Stimulated activated CD8-positive, alpha-beta memory T cell treated with anti-CD3 and anti-CD28 coated beads, Interleukin-2, amount 100 ng/mL, for 48 hours (primary cell): ENCODE results near the gene IRF2BPL.

Experiments used
- DNase-seq, 2 donors: peaks; one replicate each; pipeline ENCODE4 v3.0.0-alpha.2; 2020; ENCODE audit warnings: low read depth in 2 of 2

The IRF2BPL gene

GRCh38 chr14:76985540-76986230, 42.8 kb downstream of the IRF2BPL start:
- DNase-seq = no peak

DNA sequence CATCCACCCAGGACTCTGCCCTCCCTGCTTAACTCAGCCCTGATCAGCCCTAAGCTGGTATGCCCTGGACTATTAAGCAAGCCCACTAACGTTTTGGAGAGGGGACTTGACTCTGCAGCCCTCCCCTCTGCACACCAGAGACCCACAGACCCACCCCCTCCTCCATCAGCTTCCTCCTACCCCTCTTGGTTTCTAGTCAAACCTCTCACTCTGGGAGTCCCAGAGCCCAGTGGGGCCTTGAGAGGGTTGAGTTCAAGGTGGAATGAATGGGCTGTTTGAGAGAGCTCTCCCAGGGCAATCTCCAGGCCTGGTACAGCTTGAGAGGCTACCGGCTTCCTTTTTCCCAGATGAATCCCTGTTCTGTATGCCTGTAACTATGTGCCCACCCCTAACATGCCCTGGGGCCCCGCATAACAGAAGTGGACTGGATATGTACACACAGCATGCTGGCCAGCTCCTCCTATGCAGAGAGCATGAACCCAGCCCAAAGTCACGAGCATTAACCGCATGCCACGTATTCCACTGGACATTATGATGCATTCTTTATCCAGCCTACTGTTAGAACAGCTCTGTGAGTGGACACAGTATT, 43.6 kb downstream of the IRF2BPL start:
- no peak for DNase-seq

- DNase-seq = no peak
Observed at GRCh38 chr14:76984297-76984696, 44.2 kb downstream of the IRF2BPL start.

GRCh38 chr14:76981670-76982069, 46.8 kb downstream of the IRF2BPL start:
- DNase-seq = no peak

DNA sequence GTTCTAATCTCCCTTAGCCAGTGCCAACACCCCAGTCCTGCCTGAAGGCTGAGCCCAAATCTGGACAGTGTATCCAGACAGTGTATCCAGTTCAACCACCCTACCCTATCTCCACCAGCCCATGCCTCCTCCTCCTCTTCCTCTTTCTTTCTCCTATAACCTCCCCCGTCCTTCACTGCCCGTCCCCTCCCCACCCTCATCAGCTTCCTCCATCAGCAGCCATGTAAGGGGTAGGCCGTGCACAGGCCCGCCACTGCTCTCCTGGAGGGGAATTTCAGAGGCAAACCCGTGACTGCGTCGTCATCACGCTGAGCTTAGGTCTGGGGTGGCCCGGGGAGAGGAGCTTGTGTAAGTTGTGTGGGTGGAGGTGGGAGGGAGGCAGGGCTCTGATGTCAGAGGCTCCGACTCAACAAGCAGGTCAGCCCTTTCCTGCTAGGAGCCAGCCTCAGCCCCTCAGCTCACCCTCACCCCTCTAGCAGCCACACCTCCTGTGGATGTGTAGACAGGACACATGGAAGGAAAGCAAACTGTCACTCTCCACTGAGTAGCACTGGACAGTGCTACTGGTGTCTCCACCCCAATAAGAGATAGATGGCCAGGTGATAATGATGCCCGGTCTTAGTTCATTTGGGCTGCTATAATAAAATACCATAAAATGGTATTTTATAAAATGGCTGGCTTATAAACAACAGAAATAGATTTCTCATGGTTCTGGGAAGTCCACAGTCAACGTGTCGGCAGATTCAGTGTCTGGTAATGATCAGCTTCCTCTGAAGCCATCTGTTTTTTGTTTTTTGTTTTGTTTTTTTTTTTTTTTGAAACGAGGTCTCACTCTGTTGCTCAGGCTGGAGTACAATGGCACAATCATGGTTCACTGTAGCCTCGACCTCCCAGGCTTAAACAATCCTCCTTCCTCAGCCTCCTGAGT, 50.5 kb downstream of the IRF2BPL start:
- peak; percentile 74 to 81 for DNase-seq

DNA sequence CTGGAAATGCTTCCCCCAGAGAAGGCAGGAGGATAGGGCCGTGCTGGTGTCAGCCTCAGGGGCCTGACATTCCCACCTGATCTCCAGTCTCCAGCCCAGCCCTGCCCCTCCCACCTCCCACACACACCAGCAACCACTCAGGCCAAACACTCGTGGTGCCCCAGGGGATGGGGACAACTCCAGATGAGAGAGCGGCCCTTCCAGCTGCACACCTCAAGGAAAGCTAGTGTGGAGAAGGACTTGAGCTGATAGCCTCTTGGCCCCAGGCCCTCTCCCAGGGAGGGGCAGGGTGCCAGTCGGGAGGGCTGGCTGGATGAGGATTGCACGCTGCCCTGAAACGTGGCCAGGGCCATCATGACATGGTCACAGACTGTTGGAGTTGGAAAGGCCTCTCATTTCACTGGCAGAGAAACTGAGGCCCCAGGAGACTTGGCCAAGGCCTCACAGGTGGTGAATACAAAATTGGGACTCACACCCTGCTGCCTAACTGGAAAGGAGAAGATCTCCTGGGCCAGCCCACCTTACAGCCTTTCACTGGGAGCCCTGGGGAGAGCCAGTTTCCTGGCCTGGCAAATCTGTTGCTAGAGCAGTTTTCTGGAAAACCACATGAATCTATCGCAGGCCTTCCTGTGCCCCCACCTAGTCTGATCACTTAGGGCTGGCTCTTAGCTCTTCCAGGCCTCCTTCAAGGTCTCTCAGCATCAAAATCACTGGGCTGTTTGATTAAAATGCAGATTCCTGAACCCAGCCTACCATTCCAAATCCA, 52.1 kb downstream of the IRF2BPL start:
- no peak for DNase-seq

GRCh38 chr14:76975812-76976211, 52.7 kb downstream of the IRF2BPL start:
- no peak for DNase-seq

DNA sequence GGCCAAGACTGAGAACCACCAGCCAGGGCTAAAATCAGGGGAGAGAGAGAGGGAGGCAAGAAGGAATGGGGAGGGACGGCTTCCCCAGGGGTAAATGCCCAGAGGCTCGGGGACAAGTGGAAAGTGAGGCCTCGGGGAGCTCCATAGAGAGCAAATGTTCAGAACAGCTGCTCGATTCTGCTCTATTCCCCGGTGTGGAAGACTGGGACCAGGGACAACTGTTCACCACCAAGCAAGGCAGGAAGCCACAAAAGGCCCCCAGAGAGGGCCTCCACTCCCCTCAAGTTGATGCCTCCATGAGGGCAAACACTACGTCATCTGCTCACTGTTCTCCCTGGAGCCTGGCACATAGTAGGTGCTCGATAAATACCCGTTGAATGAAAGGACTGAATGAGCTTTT, 53.5 kb downstream of the IRF2BPL start:
- no peak for DNase-seq
